Activated CD4-positive, alpha-beta T cell treated with anti-CD3 and anti-CD28 coated beads, Interleukin-2, amount 10 ng/mL, durations not matched to agents 7 days and 5 days (primary cell): ENCODE measurements around the gene CARM1. TPM values are rescaled to one million over a fixed set of nuclear protein-coding genes. Genes with fewer than 3 reads are reported as not detected.

Experiments used
- CTCF ChIA-PET: fragments of 350-600 bp; sonication (Branson Sonifier 250); formaldehyde crosslinking; loops from one replicate; lab custom pipeline; 2021; ENCODE audit warnings: antibody characterized with exemption; lab: Charles Lee
- POLR2A ChIA-PET: fragments of 350-600 bp; sonication (Branson Sonifier 250); formaldehyde crosslinking; loops from one replicate; lab custom pipeline; 2021; ENCODE audit warnings: antibody characterized with exemption; lab: Charles Lee
- DNase-seq: peaks from one replicate; pipeline ENCODE4 v3.0.0-alpha.2; 2020
- H3K27ac Mint-ChIP-seq: one replicate; pipeline ENCODE4 v1.8.0; 2021; ENCODE audit warnings: mild to moderate bottlenecking, moderate library complexity, mixed read lengths
- H3K27me3 Mint-ChIP-seq: one replicate; pipeline ENCODE4 v1.8.0; 2021; ENCODE audit warnings: mixed read lengths
- H3K36me3 Mint-ChIP-seq: one replicate; pipeline ENCODE4 v1.8.0; 2021; ENCODE audit warnings: low read depth, mixed read lengths
- H3K4me1 Mint-ChIP-seq: one replicate; pipeline ENCODE4 v1.8.0; 2021; ENCODE audit warnings: mixed read lengths
- H3K4me3 Mint-ChIP-seq: one replicate; pipeline ENCODE4 v1.8.0; 2021; ENCODE audit warnings: mild to moderate bottlenecking, moderate library complexity, mixed read lengths
- H3K9me3 Mint-ChIP-seq: one replicate; pipeline ENCODE4 v1.8.0; 2021; ENCODE audit warnings: mixed read lengths
- microRNA-seq: library from miRNA; unstranded; fragments of <30 nt; microRNA quantifications from one replicate; pipeline ENCODE4 v1.2.0, GENCODE V29; 2021; ENCODE audit warnings: borderline microRNAs expressed, borderline replicate concordance
- total RNA-seq, 2 experiments: library from RNA; stranded (reverse); gene quantifications; one replicate each; pipeline ENCODE4 v1.2.3, GENCODE V29; 2021

The CARM1 gene
- total RNA-seq, 2 experiments from 2014 or later = 32.4 to 34.3 TPM

- ChIA-PET CTCF (interaction anchor here (1.6 kb wide), 1 partner anchor 94 kb away, joined by 6 read pairs; the partner anchor contains the start of gene CARM1), POLR2A (no interaction called here)
- DNase-seq = no peak
- Mint-ChIP-seq H3K4me1 (peaks cover 58% of the 10 kb centered on the region), H3K27me3 (no peaks in the 10 kb centered on the region), H3K27ac (no peak overlapping the region), H3K9me3 (no peaks in the 10 kb centered on the region), H3K36me3 (peaks cover 10% of the 10 kb centered on the region), H3K4me3 (no peak overlapping the region)
Observed at GRCh38 chr19:10964903-10965302, 93.5 kb downstream of the CARM1 start.

- no peaks in the 10 kb centered on the region for H3K27me3 Mint-ChIP-seq
- H3K36me3 Mint-ChIP-seq = peaks cover 10% of the 10 kb centered on the region
- peaks cover 54% of the 10 kb centered on the region for H3K4me1 Mint-ChIP-seq
- POLR2A ChIA-PET = no interaction called here
- CTCF ChIA-PET = no interaction called here
- H3K27ac Mint-ChIP-seq = no peak overlapping the region
- H3K4me3 Mint-ChIP-seq = no peak overlapping the region
- no peaks in the 10 kb centered on the region for H3K9me3 Mint-ChIP-seq
- no peak for DNase-seq
Observed at GRCh38 chr19:10965398-10965797, 94.0 kb downstream of the CARM1 start.

DNA sequence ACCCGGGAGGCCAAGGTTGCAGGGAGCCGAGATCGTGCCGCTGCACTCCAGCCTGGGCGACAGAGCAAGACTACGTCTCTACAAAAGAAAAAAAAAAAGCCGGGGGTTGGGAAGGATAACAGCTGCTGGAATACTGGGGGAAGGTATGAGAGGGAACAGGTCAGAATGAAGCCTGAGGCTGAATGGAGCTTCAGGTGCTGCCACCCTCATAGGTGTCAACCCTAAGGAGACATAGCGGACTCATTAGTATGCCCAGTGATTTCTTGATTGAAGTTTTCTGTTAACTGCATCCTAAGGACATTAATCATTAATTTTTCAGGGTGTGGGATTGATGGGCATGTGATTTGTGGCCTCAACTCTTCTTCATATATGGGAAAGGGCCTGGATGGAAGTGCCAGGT is 95.5 kb downstream of the CARM1 start:
- POLR2A ChIA-PET = no interaction called here
- no peaks in the 10 kb centered on the region for H3K9me3 Mint-ChIP-seq
- CTCF ChIA-PET = interaction anchor here (1.7 kb wide), 1 partner anchor 32 kb away, joined by 3 read pairs; no protein-coding TSS in a partner anchor
- peaks cover 10% of the 10 kb centered on the region for H3K36me3 Mint-ChIP-seq
- no peaks in the 10 kb centered on the region for H3K27me3 Mint-ChIP-seq
- H3K4me1 Mint-ChIP-seq = peaks cover 53% of the 10 kb centered on the region
- DNase-seq = no peak
- no peak overlapping the region for H3K4me3 Mint-ChIP-seq
- no peak overlapping the region for H3K27ac Mint-ChIP-seq

- no peak overlapping the region for H3K4me3 Mint-ChIP-seq
- H3K36me3 Mint-ChIP-seq = peaks cover 6% of the 10 kb centered on the region
- H3K4me1 Mint-ChIP-seq = peaks cover 40% of the 10 kb centered on the region
- CTCF ChIA-PET = interaction anchor here (0.6 to 0.7 kb wide), 2 partner anchors 237 to 1821 kb away, joined by 3 read pairs; no protein-coding TSS in a partner anchor
- no peaks in the 10 kb centered on the region for H3K9me3 Mint-ChIP-seq
- H3K27me3 Mint-ChIP-seq = no peaks in the 10 kb centered on the region
- no peak overlapping the region for H3K27ac Mint-ChIP-seq
- DNase-seq = no peak
- POLR2A ChIA-PET = no interaction called here
Observed at GRCh38 chr19:10968527-10969135, 97.3 kb downstream of the CARM1 start.

DNA sequence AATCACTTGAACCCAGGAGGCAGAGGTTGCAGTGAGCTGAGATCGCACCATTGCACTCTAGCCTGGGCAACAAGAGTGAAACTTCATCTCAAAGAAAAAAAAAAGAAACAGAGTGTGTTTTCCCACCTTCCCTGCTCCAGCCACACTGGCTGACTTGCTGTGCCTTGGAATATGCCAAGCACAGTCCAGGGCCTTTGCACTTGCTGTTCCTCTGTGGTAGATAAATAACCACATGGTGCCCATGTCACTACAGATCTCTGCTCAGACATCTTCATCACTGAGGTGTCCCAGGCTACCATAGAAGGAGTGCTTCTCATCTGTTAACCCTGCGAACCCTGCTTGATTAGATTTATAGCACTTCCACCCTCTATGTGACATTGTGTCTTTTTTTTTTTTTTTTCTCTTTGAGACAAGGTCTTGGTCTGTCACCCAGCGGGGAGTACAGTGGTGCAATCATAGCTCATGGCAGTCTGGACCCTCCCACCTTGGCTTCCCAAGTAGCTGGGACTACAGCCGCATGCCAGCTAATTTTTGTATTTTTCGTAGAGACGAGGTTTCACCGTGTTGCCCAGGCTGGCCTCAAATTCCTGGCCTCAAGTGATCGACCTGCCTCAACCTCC is 99.9 kb downstream of the CARM1 start:
- Mint-ChIP-seq H3K4me3 (no peak overlapping the region), H3K36me3 (peaks cover 2% of the 10 kb centered on the region), H3K4me1 (peaks cover 34% of the 10 kb centered on the region), H3K27ac (no peak overlapping the region), H3K27me3 (no peaks in the 10 kb centered on the region), H3K9me3 (no peaks in the 10 kb centered on the region)
- ChIA-PET POLR2A (no interaction called here), CTCF (no interaction called here)
- DNase-seq = no peak

Small RNAs within 50 kb of the gene (microRNA-seq; reads per million reads assigned to microRNA genes)
- gene MIR6793 = 1.9 reads per million

Other genes with a start within 250 kb of the CARM1 start
- 100 to 1,000 TPM; 162 to 189 TPM for gene SLC44A2, start 246.0 kb upstream of the CARM1 start, total RNA-seq
- 100 to 1,000 TPM; 385 to 389 TPM for gene ILF3, start 217.2 kb upstream of the CARM1 start, total RNA-seq
- gene QTRT1, start 170.1 kb upstream of the CARM1 start, total RNA-seq = 10 to 100 TPM; 39.9 to 43.8 TPM
- 100 to 1,000 TPM; 268 to 270 TPM for gene DNM2, start 153.5 kb upstream of the CARM1 start, total RNA-seq
- 10 to 100 TPM in 1 of 2 experiments, 1 to 10 TPM in 1; 8.6 to 11.2 TPM for gene TMED1, start 35.3 kb upstream of the CARM1 start, total RNA-seq
- 1 to 10 TPM; 2.4 TPM for gene C19orf38, start 23.1 kb upstream of the CARM1 start, total RNA-seq
- gene YIPF2, start 57.1 kb downstream of the CARM1 start, total RNA-seq = 10 to 100 TPM; 19.9 to 23.3 TPM
- 10 to 100 TPM; 17.5 to 22.3 TPM for gene TIMM29, start 57.3 kb downstream of the CARM1 start, total RNA-seq
- 100 to 1,000 TPM; 111 to 115 TPM for gene SMARCA4, start 89.5 kb downstream of the CARM1 start, total RNA-seq
- 10 to 100 TPM; 93.0 to 97.1 TPM for gene LDLR, start 217.9 kb downstream of the CARM1 start, total RNA-seq